GM15510 (cell line): ENCODE results near the gene OR52I2.

Experiments
- POLR2A ChIP-seq: IDR thresholded peaks from 3 replicates; pipeline ENCODE4 v1.6.1; 2011; ENCODE audit warnings: borderline replicate concordance; ENCODE audit not compliant: insufficient read length; ENCODE audit errors: extremely low read depth

Gene OR52I2

GRCh38 chr11:4581443-4581842, at the start of gene OR52I2:
Gene OR52I2 (plus strand): TSS chr11:4581743.
- TF ChIP-seq POLR2A: no peak

GRCh38 chr11:4539603-4540219, 41.8 kb upstream of the OR52I2 start:
- no peak for TF ChIP-seq POLR2A

- TF ChIP-seq POLR2A: no peak
Observed at GRCh38 chr11:4541071-4541470, 40.5 kb upstream of the OR52I2 start.

GRCh38 chr11:4543561-4543960, 38.0 kb upstream of the OR52I2 start:
- TF ChIP-seq POLR2A: no peak

GRCh38 chr11:4544891-4545290, 36.7 kb upstream of the OR52I2 start, which contains the start of gene OR52M1:
Gene OR52M1 (plus strand): TSS chr11:4545191. CDS start chr11:4545191, 0 bp downstream.
- no peak for TF ChIP-seq POLR2A

GRCh38 chr11:4546878-4547277, 34.7 kb upstream of the OR52I2 start:
- TF ChIP-seq POLR2A: no peak

GRCh38 chr11:4547416-4547815, 34.1 kb upstream of the OR52I2 start:
- no peak for TF ChIP-seq POLR2A

GRCh38 chr11:4551346-4551979, 30.1 kb upstream of the OR52I2 start:
- no peak for TF ChIP-seq POLR2A

GRCh38 chr11:4559527-4560440, 21.8 kb upstream of the OR52I2 start:
- no peak for TF ChIP-seq POLR2A

GRCh38 chr11:4560467-4560866, 21.1 kb upstream of the OR52I2 start:
- TF ChIP-seq POLR2A: no peak

- TF ChIP-seq POLR2A: no peak
Observed at GRCh38 chr11:4565371-4565770, 16.2 kb upstream of the OR52I2 start.

GRCh38 chr11:4569075-4569474, 12.5 kb upstream of the OR52I2 start:
- no peak for TF ChIP-seq POLR2A

- no peak for TF ChIP-seq POLR2A
Observed at GRCh38 chr11:4576880-4577279, 4.7 kb upstream of the OR52I2 start.

- TF ChIP-seq POLR2A: no peak
Observed at GRCh38 chr11:4577761-4578160, 3.8 kb upstream of the OR52I2 start.

- no peak for TF ChIP-seq POLR2A
Observed at GRCh38 chr11:4578624-4579023, 2.9 kb upstream of the OR52I2 start.

GRCh38 chr11:4580124-4580523, 1.4 kb upstream of the OR52I2 start:
- TF ChIP-seq POLR2A: no peak

- no peak for TF ChIP-seq POLR2A
Observed at GRCh38 chr11:4589017-4589416, 7.5 kb downstream of the OR52I2 start.

- no peak for TF ChIP-seq POLR2A
Observed at GRCh38 chr11:4593739-4594138, 12.2 kb downstream of the OR52I2 start, which contains the start of gene OR52I1. Gene OR52I1 (plus strand): TSS chr11:4594039. CDS start chr11:4594039, 0 bp downstream.
